GM20431 (cell line): ENCODE results near the gene NUP85.
"Not testable (repeated sequence)": the region's sequence is repeated elsewhere in the genome, so short reads cannot be mapped to it uniquely, and the experiment has no call there.

Experiments used
- in situ Hi-C: fragments of 300-500 bp; cut with MseI, MboI; formaldehyde crosslinking; loops from one replicate; pipeline ENCODE4 v1.15.0; 2020; ENCODE audit warnings: low sequenced_read_pairs; ENCODE audit not compliant: unreplicated experiment

NUP85 gene, protein sequence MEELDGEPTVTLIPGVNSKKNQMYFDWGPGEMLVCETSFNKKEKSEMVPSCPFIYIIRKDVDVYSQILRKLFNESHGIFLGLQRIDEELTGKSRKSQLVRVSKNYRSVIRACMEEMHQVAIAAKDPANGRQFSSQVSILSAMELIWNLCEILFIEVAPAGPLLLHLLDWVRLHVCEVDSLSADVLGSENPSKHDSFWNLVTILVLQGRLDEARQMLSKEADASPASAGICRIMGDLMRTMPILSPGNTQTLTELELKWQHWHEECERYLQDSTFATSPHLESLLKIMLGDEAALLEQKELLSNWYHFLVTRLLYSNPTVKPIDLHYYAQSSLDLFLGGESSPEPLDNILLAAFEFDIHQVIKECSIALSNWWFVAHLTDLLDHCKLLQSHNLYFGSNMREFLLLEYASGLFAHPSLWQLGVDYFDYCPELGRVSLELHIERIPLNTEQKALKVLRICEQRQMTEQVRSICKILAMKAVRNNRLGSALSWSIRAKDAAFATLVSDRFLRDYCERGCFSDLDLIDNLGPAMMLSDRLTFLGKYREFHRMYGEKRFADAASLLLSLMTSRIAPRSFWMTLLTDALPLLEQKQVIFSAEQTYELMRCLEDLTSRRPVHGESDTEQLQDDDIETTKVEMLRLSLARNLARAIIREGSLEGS

DNA sequence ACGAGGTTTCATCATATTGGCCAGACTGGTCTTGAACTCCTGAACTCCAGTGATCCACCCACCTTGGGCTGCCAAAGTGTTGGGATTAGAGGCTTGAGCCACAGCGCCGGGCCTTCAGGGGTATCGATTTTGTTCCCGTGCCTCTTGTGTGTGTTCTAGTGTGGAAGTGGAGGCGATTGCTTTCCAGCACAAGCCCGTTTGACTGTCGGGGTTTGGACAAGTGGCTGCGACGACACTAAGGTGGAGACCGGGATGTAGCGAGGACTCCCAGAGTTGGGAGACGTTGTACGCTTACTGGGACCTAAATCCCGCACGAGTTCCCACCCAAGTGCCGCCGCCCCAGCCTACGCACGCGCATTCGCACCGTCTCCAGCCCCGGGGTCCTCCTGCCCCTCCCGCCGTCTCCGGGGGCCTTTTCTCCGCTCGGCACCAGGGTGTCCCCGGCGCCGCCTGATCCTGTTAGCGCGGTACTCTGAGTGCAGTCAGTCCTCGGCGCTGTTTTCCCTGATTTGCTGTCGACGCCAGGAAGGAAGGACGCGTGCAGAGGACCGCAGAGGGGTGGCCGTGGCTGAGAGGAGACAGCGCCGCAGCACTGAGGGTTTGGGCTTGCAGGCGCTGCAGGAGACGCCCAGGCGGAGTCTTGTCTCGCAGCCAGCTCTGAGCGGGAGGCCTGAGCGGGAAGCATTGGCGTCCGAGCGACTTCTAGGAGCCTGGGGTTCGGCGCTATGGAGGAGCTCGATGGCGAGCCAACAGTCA, at the start of gene NUP85:
NUP85 (plus strand) TSS at position 643 of the 756 bp plus-strand sequence; CDS start at position 726, 83 bp downstream.
- in situ Hi-C loops, result no loop called here

DNA sequence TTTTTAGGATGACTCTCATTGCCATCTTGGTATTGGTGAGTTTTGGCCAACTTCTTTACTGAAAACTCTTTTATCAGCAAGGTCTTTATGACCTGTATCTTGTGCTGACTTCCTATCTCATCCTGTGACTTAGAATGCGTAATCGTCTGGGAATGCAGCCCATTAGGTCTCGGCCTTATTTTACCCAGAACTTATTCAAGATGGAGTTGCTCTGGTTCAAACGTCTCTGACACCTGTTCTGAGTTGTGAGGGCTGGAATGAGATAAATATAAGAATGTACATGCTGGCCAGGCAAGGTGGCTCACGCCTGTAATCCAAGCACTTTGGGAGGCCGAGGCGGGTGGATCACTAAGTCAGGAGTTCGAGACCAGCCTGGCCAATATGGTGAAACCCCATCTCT, 47.0 kb upstream of the NUP85 start:
- in situ Hi-C loops, result not testable (repeated sequence)

DNA sequence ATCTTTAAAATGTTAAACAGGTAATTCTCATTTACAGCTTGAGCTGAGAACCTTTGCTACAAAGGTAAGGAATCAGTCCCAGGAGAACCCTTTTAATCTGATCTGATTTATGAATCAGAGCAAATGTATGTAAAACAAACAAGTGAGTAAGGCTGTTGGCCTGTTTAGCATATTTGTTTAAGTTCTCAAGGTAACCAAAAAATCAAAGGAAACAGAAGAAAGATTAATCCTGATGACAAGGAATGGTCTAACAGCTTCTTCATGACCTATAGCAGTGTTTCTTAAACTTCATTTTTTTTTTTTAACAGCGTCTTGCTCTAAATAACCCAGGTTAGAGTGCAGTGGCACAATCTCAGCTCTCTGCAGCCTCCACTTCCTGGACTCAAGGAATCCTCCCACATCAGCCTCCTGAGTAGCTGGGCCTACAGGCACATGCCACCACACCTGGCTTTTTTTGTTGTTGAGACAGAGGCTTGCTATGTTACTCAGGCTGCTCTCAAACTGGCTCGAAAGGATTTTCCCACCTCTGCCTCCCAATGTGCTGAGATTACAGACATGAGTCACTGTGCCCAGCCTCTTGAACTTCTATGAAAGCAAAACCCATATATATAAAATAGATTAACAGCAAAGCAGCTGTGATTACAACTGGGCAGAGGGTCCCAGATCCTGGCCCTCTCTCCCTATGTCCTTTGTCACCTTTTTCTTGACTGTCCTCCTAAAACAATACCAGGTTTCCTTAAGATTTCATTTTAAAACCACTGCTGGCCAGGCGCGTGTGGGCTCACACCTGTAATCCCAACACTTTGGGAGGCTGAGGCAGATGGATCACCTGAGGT, 46.1 kb upstream of the NUP85 start:
- in situ Hi-C loops, result no loop called here

DNA sequence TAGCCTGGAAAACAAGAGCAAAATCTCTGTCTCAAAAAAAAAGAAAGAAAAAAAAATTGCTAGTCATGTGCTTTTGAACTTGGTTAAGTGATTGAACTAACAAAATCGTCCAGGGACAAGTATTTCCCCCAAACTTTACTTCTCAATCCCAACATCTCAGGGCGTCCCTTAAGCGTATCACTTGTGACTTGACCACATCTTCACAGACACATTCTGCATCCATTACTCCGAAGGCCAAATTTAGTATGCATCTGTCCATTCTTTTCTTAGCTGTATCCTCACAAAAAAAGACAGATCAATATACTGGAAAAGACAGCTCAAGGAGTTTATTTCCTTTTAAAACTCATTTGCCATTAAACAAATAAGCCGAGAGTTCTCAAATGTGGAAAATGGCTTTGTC, 45.3 kb upstream of the NUP85 start:
- in situ Hi-C loops, result no loop called here

DNA sequence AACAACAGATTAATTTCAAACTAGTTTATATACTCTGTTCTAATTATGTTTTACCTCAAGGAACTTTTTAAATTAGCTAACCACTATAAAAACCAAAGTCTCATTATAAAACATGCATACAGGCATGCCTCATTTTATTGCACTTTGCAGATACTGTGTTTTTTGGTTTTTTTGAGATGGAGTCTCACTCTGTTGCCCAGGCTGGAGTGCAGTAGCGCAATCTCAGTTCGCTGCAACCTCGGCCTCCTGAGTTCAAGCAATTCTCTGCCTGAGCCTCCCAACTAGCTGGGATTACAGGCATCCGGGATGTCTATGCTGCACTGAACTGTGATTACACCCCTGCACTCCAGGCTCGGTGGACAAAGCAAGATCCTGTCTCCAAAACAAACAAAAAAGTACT, 42.4 kb upstream of the NUP85 start:
- in situ Hi-C loops, result no loop called here

DNA sequence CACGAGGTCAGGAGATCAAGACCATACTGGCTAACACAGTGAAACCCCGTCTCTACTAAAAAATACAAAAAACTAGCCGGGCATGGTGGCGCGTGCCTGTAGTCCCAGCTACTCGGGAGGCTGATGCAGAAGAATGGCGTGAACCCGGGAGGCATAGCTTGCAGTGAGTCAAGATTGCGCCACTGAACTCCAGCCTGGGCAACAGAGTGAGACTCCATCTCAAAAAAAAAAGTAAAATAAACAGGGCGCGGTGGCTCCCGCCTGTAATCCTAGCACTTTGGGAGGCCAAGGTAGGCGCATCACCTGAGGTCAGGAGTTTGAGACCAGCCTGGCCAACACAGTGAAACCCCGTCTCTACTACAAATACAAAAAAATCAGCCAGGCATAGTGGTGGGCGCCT, 40.9 kb upstream of the NUP85 start:
- in situ Hi-C loops, result not testable (repeated sequence)

DNA sequence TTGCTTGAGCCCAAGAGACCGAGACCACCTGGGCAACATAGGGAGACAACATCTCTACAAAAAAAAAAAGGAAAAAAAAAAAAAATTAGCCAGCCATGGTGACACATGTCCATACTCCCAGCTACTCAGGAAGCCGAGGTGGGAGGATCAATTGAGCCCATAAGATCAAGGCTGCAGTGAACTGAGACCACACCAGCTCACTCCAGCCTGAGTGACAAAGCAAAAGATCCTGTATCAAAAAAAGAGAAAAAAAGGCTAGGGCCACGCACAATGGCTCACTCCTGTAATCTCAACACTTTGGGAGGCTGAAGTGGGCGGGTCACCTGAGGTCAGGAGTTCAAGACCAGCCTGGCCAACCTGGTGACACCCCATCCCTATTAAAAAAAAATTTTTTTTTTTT, 36.5 kb upstream of the NUP85 start:
- in situ Hi-C loops, result no loop called here

DNA sequence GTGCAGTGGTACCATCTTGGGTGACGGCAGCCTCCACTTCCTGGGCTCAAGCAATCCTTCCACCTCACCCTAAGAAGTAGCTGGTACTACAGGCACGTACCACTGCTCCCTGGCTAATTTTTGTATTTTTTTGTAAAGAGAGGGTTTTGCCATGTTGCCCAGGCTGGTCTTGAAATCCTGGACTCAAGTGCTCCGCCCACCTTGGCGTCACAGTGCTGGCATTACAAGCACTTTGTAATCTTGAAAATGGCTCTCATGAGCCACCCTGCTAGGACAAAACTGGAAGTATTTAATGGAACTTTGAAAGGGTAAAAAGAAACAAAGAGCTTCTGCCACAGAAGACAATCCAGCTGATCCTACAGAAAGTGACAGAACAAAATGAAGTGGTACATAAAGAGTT, 32.0 kb upstream of the NUP85 start:
- in situ Hi-C loops, result no loop called here

DNA sequence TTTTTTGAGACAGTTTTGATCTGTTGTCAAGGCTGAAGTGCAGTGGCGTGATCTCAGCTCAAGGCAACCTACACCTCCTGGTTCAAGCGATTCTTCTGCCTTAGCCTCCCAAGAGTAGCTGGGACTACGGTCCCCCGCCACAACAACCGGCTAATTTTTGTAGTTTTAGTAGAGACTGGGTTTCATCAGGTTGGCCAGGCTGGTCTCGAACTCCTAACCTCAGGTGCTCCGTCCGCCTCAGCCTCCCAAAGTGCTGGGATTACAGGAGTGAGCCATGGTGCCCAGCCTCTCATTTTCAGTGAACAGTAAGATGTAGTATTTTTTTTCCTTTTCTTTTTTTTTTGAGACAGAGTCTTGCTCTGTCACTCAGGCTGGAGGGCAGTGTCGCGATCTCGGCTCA, 30.5 kb upstream of the NUP85 start:
- in situ Hi-C loops, result no loop called here

DNA sequence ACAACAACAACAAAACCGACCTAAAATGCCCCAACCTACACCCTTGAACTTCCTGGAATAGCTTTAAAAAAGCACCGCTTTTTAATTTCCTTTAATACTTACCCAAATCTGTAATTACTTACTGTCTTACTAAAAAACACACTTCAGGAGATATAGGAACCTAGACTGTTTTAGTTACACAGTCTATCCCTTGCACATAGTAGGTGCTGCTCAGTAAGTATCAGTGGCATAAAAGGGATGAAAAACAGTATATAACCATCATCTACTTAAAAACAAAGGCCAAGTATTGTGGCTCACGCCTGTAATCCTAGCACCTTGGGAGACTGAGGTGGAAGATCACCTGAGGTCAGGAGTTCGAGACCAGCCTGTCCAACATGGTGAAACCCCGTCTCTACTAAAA, 28.9 kb upstream of the NUP85 start:
- in situ Hi-C loops, result no loop called here

DNA sequence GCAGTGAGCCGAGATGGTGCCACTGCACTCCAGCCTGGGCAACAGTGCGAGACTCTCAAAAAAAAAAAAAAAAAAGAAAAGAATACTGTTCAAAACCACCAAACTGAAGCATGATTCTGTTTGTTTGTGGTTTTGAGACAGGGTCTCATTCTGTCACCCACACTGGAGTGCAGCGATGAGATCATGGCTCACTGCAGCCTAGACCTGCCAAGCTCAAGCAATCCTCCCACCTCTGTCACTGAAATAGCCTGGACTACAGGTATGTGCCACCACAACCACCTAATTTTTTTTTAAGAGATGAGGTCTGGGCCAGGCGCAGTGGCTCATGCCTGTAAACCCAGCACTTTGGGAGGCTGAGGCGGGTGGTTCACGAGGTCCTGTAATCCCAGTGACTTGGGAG, 27.0 kb upstream of the NUP85 start:
- in situ Hi-C loops, result no loop called here

DNA sequence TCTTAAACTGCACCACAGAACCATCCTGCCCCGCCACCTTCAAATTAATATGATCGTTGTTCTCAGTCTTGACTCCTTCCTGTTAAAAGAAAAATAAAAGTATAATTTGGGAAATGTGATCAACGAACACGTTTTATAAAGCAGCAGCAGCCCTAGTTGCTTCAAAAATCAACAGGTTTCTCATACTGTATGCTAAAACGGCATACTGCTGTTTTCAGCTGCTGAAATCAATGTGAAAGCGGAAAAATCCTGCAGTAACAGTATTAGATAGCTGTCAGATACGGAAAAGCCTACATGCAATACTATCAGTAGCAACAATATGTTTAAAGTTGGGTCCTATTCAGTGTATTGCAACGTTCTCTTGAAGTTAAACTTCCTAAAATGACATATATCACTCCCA, 24.4 kb upstream of the NUP85 start:
- in situ Hi-C loops, result no loop called here

DNA sequence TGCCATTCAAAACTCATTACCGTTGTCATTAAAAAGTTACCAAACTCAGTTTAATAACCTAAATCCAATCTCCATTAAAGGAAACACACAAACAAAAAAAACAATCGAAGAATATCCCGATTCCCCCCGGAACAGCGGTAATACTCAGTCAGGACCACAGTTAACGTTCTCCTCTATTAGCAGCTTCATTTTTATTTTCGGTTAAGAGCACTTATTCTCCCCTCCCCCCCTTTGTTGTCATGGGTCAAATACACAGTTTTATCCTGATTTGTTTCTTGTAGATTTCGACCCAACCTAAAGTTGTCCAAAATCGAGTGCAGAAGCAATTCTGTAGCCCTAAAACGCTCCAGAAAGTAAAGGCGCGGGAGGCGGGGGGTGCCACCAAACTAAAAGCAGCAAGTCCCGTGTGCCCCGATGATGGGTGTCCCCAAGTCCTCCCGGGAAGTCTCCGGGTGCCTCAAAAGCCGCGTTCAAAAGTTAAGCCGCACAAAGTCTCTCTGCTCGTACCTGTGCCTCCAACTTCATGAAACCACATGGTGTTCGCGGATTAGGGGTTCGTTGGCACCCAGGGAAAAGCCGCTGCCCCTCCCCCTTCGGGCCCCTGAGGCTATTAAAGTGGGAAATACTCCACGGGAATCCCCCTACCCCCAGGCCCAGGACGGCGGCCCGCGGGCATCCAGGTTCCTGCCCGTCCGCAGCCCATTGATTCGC, 23.7 kb upstream of the NUP85 start:
- in situ Hi-C loops, result no loop called here

DNA sequence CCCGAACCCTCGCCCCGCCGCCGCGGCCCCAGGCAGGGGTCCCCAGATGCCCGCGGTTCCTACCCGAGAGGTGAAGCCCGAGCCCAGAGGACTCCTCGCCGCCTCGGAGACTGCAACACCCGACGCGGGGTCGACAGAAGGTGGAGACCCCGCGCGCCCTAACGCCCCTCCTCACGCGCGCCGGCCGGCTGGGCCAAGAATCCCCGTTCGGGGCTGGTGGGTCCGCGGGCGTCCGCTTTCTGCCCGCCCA, 23.2 kb upstream of the NUP85 start:
- in situ Hi-C loops, result no loop called here

DNA sequence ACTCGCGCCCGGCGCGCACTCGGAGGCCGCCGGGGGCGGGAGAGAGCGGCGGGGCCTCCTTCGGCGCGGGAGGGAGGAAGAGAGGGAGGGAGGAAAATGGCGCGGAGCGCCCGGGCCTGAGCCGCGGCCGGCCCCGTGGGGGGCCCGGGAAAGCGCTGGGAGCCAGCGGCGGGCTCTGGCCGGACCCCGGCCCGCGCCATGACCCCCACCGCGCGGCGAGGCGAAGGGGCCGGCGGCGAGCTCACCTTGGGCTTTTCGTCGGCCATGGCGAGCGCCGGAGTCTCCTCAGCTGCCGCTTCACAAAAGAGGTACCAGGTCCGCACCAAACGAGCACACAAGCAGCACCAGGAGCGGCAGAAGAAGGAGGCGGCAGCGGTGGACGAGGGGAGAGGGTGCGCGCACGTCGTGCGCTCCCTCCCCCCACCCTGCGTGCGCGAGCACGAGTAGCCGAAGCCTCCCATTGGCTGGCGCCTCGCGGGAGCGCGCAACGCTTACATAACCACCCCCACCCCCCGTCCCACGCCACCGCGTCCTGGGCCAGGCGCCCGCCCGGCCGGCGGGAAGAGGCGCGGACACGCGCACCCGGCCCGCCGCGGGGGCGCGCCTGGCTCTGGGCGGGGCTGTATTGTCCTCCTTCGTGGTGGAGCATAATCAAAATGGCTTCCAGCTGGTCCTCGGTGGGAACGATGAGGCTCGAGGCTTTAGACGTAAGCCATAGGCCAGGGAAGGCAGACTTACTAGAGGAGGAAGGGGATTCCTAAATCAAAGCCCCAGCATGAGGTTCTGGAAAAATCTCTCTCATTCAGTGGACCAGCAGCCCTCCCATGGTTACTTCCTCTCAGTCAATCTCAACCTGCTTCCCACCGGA, 22.7 kb upstream of the NUP85 start, which contains the start of gene SUMO2:
SUMO2 (minus strand) TSS at position 391 of the 868 bp plus-strand sequence; CDS start at position 266, 125 bp downstream.
- in situ Hi-C loops, result no loop called here

DNA sequence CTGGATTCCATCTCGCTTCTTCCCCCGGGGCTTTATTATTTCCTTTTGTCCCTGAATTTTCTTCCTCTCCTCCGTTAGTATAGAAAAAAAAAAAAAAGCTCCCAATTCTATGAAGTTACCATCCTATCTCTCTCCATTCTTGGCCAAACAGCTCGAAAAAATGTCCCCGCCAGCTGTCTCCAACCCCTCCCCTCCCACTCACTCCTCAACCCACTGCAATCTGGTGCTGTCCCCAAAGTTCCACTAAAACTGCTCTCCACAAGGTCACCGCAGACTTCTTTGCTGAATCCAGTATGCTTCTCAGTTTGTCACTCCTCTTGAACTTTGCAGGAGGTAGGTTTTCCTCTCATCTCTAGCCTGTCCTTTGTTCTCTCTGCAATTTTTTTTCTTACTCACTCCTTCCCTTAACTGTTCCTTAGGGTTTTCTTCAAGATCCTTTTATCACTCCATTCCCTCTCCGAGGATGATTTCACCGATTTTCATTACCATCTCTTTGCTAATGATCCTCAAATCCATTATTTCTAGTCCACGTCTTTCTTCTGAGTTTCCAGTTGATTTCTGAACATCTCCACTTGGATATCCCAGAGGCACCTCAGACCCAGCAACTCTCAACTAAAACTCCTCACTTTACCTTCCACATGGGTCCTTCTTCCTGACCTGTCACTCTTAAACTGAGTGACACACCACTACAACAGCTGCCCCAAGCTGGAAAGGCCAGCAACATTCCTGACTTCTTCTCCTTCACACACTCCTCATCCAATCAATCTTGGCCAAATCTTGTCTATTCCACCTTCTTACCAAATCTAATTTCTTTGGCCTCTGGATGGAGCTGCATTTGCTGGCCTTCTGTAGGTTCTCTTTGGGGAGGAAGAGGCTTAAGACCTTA, 21.2 kb upstream of the NUP85 start:
- in situ Hi-C loops, result no loop called here

DNA sequence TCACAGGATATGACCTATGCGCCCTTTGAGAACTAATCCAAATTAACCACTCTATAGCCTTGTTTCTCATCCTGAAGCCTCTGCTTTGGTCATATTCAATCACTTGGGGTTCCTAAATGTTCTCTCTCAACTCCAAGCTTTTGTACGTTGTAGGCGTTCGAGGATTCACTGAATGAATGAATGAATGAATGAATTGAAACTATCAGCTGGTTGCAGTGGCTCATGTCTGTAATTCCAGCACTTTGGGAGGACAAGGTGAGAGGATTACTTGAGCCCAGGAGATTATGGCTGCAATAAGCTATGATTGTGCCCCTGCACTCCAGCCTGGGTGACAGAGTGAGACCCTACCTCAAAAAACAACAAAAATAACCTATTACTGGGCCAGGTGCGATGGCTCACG, 16.9 kb upstream of the NUP85 start:
- in situ Hi-C loops, result no loop called here

DNA sequence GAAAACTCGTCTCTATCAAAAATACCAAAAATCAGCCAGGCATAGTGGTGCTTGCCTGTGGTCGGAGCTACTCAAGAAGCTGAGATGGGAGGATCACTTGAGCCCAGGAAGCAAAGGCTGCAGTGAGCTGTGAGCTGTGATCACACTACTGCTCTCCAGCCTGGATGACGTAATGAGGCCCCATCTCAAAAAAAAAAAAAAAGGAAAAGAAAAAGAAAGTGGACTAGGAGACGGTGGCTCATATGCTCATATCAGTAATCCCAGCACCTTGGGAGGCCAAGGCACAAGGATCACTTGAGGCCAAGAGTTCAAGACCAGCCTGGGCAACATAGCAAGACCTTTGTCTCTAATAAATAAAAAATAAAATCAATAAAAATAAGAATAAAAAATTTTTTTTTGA, 13.9 kb upstream of the NUP85 start:
- in situ Hi-C loops, result no loop called here
